Putamen (tissue), 1 donor: ENCODE results near the gene DCST1.

Source experiments
- DNase-seq: peaks from one replicate; pipeline ENCODE4 v3.0.0-alpha.2; 2016; ENCODE audit warnings: low spot score

The DCST1 gene

DNA sequence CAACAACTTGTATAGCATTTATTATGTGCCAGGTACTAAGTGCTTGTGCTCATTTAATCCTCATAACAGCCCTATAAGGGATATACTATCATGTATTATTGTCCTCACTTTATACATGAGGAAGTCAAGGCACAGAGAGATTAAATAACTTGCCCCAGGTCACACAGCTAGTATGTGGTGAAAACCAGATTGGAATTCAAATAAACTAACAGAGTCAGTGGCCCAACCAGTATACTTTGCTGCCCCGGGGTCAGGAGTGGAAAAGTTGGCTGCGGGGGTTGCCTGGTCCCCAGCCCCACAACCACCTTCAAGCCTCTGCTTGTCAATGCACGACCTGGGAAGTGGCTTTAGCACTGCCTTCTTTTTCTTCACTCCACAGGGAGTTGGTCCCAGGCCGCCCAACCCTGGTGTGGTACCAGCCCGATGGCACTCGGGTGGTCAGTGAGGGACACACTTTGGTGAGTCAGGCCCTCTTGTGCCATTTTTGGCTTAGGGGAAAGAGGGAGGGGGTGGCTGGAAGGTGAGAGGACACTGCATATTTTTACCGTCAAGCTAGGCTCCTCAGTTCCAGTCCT, 20.0 kb downstream of the DCST1 start:
- DNase-seq, result no peak

DNA sequence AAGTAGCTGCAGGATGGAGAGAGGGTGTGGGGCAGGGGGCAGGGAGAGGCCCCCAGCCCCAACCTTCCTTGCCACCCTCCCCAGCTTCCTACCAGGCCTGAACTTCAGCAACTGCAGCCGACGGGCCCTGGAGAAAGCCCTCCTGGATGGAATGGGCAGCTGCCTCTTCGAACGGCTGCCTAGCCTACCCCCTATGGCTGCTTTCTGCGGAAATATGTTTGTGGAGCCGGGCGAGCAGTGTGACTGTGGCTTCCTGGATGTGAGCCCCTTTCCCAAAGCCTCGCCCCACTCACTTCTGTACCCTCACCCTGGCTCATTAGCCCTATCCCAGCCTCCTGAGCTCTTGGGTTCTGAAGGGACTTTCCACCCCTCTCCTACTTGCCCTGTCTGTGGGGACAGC, 23.5 kb downstream of the DCST1 start:
- DNase-seq, result no peak

DNA sequence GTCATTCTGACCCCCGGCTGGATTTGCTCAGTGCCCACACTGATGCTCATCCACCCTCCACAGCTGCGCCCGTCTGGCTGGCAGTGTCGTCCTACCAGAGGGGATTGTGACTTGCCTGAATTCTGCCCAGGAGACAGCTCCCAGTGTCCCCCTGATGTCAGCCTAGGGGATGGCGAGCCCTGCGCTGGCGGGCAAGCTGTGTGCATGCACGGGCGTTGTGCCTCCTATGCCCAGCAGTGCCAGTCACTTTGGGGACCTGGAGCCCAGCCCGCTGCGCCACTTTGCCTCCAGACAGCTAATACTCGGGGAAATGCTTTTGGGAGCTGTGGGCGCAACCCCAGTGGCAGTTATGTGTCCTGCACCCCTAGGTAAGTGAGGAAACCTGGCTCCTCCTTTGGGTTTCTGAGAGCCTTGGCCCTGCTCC, 24.2 kb downstream of the DCST1 start:
- DNase-seq, result no peak

DNA sequence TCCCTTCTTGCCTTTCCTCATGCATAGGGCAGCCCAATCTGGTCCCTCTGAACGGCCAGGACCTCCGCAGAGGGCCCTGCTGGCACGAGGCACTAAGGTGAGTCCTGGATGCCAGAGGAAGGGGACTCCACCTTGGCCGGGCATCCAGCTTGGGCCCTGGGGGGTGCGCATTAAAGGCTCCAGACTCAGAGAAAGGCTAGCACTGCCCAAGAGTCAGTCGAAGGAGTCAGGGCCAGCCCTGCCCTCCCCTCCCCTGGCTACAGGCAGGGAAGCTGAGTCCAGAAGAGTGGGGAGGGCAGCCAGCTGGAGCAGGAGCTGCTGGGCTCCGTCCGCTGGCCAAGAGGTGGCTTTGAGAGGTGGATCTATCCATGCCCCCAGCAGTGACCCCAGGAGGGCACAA, 27.1 kb downstream of the DCST1 start:
- no peak for DNase-seq

DNA sequence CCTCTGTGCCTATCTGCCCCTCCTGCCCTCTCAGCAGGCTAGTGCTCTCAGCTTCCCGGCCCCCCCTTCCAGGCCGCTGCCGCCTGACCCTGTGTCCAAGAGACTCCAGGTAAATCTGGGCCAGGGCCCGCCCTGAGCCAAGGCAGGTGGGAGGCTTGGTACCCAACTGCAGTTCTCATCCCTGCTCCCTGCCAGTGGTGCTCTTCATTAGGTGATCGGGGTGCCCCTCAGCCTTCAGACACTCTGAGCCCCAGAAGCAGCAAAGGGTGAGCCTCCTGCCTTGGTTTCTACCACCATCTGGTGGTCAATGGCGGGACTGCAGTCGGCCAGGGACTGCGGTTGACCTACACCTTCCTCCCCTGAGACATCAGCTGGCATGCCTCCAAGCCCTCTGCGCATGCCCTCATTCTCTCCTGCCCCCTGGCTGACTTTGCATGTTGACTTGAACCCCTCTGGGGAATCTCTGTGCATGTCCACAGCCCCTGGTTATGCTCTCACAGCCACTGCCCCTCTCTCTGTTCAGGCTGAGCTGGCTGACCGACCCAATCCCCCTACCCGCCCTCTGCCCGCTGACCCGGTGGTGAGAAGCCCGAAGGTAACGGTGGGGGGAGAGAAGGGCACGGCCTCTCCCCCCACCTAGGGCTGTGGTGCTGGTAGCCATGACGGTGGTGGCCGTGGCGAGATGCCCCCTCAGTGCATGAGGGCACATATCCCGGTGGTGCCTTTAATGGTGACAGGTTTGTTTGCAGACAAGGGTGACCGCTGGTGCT, 27.9 kb downstream of the DCST1 start:
- peak; percentile 61 for DNase-seq

DNA sequence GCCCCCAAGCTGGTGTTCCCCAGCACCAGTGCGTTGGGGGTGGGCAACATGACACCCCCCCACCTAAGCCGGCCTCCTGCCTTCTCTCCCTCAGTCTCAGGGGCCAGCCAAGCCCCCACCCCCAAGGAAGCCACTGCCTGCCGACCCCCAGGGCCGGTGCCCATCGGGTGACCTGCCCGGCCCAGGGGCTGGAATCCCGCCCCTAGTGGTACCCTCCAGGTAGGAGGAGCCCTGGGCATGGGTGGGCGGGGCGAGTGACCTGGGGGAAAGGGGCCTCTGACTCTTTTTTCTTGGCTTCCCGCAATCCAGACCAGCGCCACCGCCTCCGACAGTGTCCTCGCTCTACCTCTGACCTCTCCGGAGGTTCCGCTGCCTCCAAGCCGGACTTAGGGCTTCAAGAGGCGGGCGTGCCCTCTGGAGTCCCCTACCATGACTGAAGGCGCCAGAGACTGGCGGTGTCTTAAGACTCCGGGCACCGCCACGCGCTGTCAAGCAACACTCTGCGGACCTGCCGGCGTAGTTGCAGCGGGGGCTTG, 28.6 kb downstream of the DCST1 start:
- no peak for DNase-seq

DNA sequence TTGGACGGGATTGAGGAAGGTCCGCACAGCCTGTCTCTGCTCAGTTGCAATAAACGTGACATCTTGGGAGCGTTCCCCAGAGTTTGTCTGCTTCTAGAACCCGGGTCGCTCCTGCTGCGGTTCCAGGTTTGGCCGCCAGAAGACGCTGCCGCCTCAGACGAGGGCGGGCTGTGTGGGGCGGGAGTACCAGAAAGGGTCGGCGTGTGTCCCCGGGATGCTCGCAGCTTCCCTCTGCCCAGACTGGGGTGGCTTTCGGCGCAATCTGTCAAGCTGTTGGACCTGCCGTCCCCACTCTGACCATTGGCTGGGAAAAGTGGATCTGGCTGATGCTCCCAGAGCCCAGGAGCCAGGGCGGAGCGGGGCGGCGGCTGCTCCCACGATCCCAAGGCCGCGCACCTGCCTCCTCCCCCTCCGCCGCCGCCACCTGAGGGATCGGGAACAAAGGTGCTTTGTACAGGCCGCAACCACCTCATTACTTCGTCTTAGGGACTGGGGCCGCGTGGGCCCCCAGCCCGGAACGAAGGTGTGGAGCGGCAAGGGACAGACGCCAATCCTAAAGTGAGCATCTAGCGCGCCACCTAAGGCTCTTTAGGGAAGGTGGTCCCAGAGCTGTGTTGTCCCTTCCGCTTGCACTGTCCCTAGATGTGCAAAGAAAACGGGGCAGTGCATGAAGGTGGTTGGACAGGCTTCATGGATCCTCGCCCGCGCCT, 29.2 kb downstream of the DCST1 start:
- DNase-seq, result no peak

DNA sequence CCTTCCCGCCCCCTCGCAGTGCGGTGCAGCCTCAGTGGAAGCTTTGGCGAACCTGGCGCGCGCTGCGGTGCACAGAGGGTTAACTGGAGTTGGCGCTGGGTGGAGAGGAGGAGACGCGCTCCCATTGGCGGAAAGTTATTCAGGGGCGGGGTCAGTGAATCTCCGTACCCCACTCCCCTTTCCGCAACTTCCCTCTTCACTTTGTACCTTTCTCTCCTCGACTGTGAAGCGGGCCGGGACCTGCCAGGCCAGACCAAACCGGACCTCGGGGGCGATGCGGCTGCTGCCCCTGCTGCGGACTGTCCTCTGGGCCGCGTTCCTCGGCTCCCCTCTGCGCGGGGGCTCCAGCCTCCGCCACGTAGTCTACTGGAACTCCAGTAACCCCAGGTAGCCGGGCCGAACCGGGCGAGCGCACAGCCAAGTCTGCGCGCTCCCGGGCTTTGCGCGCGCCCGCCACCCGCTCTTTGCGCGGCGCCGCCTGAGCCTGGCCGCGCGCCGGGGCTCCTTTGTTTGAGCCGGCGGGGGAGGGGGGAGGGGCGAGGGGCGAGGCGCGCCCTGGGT, 30.0 kb downstream of the DCST1 start, which contains the start of gene EFNA4:
Gene EFNA4 (plus strand): TSS at position 191 of the 561 bp plus-strand sequence. CDS start 84 bp downstream, at position 275.
- no peak for DNase-seq

DNA sequence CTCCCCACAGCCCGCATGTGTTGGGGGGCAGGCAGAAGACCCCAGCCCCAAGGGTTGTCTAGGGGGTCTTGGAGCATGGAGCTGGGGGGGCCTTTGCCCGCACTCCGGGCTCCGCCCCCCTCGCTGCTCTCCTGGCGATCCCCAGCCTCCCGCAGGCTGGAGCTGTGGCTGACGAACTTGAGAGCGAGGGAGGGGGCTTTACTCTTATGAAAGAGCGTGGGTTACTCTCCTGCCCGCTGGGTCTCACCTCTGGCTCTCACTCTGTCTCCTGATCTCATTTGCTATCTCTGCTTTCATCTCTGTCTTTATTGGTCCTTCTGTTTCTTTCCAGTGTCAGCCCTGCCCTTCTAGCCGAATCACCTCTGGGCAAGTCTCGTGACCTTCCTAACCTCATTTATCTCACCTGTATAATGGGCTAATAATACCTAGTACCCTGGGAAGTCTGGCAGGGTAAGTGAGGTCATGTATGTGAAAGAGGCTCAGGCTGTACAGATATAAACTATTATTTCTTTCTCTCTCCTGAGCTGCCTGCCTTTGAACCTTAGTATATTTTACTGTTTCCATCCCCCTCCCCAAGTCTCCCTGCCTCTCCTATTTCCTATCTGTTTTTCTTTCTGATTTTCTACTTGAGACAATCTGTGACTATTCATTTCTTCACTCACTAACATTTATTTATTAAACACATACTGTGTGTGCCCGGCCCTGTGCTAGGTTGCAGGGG, 30.6 kb downstream of the DCST1 start:
- no peak for DNase-seq

DNA sequence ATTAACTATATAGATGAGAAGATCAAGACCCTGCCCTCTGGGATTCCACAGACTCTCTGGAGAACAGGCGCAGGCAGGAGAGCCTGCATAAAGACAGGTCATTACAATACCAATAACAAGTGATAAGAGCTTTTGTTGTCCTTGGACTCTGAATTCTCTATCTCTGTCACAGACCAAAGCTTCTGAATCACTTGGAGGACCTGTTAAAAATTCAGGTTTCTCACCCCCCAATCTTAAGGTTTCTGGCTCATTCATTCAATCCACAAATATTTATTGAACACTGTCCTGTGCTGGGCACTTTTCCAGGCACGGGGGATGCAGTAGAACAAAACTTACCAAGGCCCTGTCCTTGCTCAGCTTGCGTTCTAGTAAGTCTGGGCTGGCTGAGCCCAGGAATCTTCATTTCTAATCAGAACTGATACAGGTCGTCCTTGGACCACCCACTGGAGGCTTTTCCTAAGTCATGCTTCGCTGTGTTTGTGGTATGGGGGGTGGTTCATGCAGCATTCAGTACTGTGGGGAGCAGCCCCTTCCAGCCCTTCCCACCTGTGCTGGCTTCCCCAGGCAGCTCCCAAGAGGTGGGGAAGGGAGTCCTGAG, 31.3 kb downstream of the DCST1 start:
- DNase-seq, result no peak

DNA sequence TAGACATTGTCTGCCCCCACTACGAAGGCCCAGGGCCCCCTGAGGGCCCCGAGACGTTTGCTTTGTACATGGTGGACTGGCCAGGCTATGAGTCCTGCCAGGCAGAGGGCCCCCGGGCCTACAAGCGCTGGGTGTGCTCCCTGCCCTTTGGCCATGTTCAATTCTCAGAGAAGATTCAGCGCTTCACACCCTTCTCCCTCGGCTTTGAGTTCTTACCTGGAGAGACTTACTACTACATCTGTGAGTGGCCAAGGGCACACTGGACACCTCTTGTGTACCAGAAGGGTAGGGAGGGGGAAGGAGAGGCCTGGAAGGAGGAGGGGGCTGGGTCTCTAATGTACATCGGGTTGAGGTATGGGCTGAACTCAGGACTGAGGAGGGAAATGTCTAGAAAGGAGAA, 33.2 kb downstream of the DCST1 start:
- DNase-seq, result no peak

DNA sequence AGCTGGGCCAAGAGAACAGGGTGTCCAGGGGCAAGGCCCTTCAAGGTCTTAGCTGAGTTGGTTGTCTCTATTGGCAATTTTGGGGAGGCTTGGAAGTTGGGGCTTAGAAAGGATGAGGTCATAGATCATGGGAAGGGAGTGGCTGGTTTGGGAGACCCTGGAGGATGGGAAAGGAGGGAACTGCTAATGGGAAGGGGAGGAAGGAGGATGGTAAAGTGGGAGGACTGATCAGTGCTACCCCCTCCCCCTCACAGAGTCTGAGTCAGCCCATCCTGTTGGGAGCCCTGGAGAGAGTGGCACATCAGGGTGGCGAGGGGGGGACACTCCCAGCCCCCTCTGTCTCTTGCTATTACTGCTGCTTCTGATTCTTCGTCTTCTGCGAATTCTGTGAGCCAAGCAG, 35.0 kb downstream of the DCST1 start:
- DNase-seq, result no peak

DNA sequence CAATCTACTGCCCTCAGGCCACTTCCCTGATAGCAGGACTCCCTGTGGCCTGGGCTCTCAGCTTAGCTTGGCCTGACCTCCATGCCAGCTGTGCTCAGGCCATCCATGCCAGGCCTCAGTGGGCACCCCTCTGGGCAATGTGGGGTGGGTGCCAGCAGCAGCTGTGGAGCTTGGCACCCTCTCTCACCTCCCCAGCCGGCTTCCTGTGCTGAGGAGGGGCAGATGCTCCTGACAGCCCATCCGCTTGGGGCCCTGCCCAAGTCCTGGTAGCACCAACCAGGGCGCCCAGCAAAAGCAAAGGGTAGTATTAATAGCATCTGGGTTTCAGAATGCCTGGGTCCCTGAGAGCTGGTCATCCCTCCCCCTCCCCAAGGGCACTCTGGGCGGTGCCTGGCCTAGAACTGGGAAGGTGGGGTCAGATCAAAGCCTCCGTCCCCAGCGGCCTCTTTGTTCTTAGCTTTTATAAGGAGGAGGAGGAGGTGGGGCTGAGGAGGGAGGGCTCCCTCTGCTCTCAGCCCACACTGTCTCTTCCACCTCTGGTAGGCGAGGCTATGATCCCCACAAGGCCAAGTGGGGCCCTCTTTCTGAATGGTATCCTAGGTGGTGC, 36.0 kb downstream of the DCST1 start:
- DNase-seq, result no peak

DNA sequence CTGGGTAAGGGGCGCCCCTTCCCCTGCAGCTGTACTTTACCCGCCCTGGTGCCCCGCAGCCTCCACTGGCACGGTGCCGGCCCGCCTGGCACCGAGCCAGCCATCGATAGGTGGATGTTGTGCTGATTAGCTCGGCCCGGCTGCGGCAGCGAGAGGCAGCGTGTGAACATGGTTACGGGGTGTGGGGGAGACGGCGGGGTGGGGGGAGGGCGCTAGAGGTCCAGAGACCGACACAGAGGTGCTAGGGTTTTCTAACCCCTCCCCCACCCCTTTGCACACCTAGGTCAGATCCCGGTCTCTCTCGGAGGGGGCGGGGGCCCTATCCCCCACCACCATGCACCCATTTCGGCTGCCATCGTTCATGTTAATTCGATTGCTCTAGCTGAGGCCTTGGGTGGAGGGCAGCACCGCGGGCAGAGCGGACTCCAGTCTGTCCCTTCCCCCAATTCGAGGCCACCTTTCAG, 36.6 kb downstream of the DCST1 start:
- no peak for DNase-seq

DNA sequence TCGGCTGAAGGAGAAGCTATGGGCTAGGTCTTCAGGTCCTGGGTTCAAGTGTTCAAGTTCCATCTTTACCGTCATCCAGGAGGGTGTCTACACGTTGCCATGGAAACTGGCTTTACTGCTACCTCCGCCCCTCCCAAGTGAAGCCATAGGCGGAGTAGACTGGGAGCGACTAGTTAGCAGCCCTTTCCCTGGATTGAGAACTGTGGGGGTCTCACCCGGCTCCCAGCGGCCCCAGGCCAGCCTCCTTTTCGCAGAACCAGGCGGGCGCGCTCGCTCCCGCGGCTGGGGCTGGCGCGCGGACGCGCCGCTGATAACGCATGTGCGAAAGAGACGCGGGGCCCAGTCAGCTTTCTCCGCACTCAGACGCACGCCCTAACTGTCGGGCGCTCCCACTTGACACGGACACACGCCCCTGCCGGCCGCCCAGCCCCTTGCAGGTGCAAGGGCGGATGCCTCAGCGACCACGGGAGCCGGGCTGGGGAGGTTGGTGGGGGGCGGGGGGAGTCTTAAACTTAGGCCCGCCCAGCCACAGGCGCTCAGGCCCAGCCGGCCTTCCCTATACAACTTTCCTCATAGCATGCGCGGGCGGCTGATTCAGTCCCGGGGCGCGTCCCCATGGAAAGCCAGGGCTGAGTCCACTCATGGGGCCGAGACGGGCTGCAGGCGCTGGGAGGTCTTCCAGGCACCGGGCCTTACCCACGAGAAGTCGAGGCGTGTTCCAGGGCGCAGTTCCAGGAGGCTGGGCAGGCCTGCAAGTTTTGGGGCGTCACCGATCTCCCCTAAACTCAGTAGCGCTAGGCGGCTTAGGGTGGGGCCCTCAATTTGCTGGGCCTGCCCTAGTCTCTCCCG, 37.3 kb downstream of the DCST1 start:
- no peak for DNase-seq

DNA sequence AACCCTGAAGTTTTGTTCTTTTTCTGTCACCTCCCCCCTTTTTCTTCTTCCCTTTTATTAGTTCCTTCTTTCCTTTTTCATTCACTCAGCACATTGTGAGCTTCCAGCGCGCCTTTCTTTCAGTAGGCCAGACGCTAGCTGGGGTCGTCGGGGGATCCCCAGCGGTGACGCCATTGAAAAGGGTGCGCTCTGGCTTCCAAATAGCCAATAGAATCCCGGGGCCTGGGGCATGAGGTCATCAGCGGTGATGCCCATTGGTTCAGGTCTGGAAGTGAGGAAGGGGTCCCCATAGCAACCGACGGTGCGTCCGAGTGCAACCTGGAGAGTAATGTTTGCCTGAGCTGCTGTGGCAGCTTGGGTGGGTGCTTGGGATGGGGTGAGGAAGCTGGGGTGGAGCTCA, 38.1 kb downstream of the DCST1 start:
- DNase-seq, result no peak

DNA sequence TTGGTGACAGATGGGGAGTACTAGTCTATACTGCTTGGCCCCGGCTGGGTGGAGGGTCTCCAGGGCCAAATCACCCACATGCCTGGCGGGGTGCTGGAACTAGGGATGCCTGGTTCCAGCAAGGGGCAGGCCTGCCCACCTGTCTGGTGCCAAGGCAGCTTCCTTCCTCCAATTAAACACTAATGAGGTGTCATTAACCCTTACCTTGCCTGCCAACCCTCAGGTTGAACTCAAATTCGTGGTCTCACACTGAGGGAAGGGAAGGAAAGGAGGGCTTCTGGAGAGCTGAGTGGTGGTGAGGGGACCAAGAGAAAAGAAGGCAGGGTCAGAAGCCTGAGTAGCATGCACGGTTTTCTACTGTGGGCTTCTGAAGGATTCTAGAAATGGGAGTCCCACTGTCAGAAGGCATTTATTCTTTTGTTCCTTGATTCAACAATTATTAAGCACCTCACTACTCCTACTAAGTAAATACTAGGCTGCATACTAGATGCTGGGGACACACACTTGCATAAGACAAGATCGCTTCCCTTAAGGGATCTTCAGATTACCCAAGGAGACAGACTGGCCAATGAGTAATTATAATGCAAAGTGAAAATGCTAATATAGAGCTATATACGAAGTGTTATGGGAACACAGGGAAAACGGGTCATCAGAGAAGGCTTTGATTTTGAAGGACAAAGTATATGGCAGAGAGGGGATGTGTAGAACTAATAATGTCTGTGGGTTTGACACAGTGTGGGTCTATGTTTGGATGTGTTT, 39.1 kb downstream of the DCST1 start:
- no peak for DNase-seq

DNA sequence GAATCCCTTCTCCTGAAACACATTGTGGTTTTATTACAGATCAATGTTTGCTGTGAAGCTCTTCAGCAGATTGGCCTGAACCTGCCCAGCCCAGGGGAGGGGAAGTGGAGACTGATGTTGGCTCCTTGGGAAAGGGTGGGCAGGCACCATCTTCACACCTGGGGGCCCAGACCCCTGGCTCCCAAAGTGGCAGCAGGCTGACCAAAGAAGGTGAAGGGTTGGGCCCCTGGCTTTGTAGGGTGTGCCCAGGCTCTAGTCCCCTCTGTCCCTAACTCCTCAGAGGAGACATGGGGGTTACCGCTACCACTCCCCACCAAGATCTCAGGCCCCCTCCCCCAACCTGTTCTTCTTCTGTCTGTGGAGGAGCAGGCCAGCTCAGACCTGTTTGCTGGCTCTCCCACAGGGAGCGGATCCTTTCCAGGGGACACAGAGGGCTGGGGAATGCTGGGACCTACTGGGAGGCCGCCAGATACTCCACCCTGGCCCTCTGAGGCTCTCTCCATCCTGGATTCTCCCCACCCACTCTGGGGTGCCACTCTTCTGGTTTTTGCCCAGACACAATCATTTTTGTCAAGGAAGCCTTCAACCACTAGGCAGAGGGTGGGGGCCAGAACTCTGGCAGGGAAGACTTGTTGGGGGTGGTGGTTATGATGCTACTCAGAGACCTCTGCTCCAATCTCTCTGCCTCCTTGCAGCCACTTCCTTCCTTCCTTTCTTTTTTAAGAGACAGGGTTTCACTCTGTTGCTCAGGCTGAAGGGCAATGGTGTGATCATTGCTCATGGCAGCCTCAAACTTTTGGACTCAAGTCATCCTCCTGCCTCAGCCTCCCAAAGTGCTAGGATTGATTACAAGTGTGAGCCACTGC, 40.0 kb downstream of the DCST1 start:
- no peak for DNase-seq
